Right lobe of liver (tissue), 4 donors: ENCODE measurements around the gene ARL2.

Experiments
- POLR2A ChIP-seq: fragments of 450-650 bp; IDR thresholded peaks from one replicate; pipeline ENCODE4 v1.6.1; 2017; ENCODE audit warnings: antibody characterized with exemption, mild to moderate bottlenecking
- TF ChIP-seq, protein P1 (sequence below), 4 donors: fragments of 200-600 bp in 3 of 4; fragments of 450-650 bp in 1 of 4; IDR thresholded peaks; one replicate each; pipeline versions ENCODE4 v1.5.1 to v1.8.0; 2016 to 2022; ENCODE audit warnings: antibody characterized with exemption in 4 of 4, mild to moderate bottlenecking in 2 of 4
- donor health status: DM: no; HTN: no; CAD: no.
- donor health status: DM: no; HTN: no; CAD: no.
- donor health status: DM: no; HTN: yes; CAD: no.

DNA sequence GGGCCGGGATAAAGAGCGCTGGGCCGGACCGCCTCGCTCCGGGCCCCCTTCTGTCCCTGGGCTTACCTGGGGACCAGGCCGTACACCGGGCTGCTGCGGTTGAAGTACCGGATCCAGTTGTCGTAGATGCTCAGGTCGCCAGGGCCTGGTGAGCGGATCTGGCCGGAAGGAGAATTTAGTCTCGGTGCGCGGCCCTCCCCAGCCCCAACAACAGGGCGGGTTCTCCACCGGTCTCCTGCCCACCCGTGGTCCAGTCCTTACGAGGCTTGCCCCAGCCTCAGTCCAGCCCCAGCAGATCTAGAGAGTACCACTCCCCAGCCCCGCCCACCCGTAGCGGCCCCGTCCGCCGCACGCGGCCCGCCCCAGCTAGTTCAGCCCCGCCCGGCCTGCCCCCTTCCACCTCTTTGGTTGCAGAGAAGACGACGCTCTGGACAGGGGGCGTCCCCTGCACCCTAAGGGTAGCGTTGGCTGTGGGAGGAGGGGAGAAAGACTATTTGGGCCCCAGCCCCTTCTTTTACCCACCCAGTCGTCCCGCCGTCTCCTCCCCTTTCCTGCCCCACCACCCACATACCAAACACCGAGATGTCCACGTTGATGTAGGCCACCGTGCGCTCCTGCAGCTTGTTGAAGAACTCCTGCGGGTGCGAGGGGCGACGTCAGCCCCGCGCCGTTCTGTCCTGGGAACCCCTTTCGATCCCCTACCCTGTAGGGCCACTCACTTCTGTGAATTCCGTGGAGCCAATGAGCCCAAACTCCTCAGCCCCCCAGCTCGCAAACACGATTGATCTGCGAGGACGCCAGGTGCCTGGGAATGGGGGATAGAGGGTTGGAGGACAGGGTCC is 33.8 kb downstream of the ARL2 start:
- no peak for TF ChIP-seq POLR2A
- TF ChIP-seq, protein P1, sequence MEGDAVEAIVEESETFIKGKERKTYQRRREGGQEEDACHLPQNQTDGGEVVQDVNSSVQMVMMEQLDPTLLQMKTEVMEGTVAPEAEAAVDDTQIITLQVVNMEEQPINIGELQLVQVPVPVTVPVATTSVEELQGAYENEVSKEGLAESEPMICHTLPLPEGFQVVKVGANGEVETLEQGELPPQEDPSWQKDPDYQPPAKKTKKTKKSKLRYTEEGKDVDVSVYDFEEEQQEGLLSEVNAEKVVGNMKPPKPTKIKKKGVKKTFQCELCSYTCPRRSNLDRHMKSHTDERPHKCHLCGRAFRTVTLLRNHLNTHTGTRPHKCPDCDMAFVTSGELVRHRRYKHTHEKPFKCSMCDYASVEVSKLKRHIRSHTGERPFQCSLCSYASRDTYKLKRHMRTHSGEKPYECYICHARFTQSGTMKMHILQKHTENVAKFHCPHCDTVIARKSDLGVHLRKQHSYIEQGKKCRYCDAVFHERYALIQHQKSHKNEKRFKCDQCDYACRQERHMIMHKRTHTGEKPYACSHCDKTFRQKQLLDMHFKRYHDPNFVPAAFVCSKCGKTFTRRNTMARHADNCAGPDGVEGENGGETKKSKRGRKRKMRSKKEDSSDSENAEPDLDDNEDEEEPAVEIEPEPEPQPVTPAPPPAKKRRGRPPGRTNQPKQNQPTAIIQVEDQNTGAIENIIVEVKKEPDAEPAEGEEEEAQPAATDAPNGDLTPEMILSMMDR (IDR thresholded peaks at IDR 0.05), result no peak
